ENCODE measurements around the gene PGAP6. TPM values are rescaled to one million over a fixed set of nuclear protein-coding genes. Genes with fewer than 3 reads are reported as not detected.
A peak's percentile ranks its signal among the peaks of the same experiment; 100 is the strongest.

PGAP6 gene
- total and polyA plus RNA-seq, 2 of the 8 experiments (the other 6 are each of a cell fraction or from before 2014, with no cell fraction given): 86.8 to 364 TPM

- TF ChIP-seq MAX (IDR thresholded peaks at IDR 0.05): peak; percentile 43; the same call in 1 of the 2 replicates
These were observed 19.7 kb downstream of the PGAP6 start (continued) for GRCh38 chr16:361872-362701.

Data from H1 (cell line).